ENCODE measurements around the gene PIP4K2B.
A peak's percentile ranks its signal among the peaks of the same experiment; 100 is the strongest.

The PIP4K2B gene

DNA sequence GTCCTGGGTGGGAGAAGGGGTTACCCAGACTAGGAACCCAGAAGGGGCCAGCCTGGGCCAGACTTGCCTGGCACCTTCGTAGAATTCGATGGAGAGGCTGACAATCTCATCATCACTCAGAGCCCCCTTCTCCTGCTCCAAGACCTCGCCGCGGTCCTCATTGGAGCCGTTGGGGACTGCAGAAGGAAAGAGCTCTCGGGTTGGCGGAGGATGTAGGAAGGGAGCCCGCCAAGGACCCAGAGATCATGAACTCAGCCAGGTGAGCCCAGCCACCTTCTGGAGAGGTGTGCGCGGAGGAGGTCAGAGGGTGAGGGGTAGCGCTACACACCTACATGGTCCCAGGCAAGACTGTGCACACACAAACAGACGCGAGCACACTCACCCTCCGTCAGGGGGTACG lies 60.7 kb downstream of the PIP4K2B start:
- Histone ChIP-seq H2BK5ac (ENCODE audit: low read length) (no peak overlapping the region), H3K18ac (ENCODE audit: low read length) (no peak overlapping the region), H4K91ac (ENCODE audit: low read depth, low read length, poor library complexity) (no peak overlapping the region), H2BK15ac (ENCODE audit: low read length) (no peak overlapping the region), H3K36me3 (replicated peaks in 1 of 2; ENCODE audit: control insufficient read depth in 2 of 2, insufficient read depth in 2 of 2, low read length in 2 of 2) (peaks cover 42 to 84% of the 10 kb centered on the region in 2 donors), H2AFZ (ENCODE audit: low read length) (no peak overlapping the region), H3K79me1 (ENCODE audit: low read depth, low read length) (peaks cover 21% of the 10 kb centered on the region), H3K14ac (ENCODE audit: low read length) (no peak overlapping the region), H3K9me3 (replicated peaks in 1 of 2; ENCODE audit: control insufficient read depth in 2 of 2, insufficient read depth in 1 of 2, low read depth in 1 of 2, low read length in 2 of 2) (no peaks in the 10 kb centered on the region), H2BK120ac (ENCODE audit: low read depth, low read length) (no peak overlapping the region), H3K27ac (replicated peaks; ENCODE audit: low read length) (no peak overlapping the region), H3K4me1 (ENCODE audit: control insufficient read depth in 2 of 2, insufficient read depth in 1 of 2, low read depth in 1 of 2, low read length in 2 of 2) (peaks cover 8% of the 10 kb centered on the region in 2 donors), H2AK5ac (ENCODE audit: low read depth, low read length) (no peak overlapping the region), H3K4me3 (ENCODE audit: low read length in 2 of 2) (no peak overlapping the region), H3K23ac (ENCODE audit: low read depth, low read length, poor library complexity) (no peak overlapping the region), H2BK12ac (ENCODE audit: low read length) (no peak overlapping the region), H3K27me3 (ENCODE audit: control insufficient read depth in 3 of 3, insufficient read depth in 3 of 3, low read depth in 1 of 3, low read length in 3 of 3) (no peaks in the 10 kb centered on the region), H3K4me2 (ENCODE audit: insufficient read depth, low read length, poor library complexity, severe bottlenecking) (no peak overlapping the region), H3K4ac (ENCODE audit: low read length) (no peak overlapping the region), H4K8ac (ENCODE audit: low read depth, low read length) (no peak overlapping the region), H3K9ac (ENCODE audit: low read depth, low read length, poor library complexity) (no peak overlapping the region)
- WGBS, 2 donors (ENCODE audit: extremely low coverage in 2 of 2, insufficient read length in 2 of 2, insufficient replicate concordance in 1 of 2), result no CpG with 5 or more reads among the region's 16 CpGs
- no peak for DNase-seq (ENCODE audit: low spot score)

DNA sequence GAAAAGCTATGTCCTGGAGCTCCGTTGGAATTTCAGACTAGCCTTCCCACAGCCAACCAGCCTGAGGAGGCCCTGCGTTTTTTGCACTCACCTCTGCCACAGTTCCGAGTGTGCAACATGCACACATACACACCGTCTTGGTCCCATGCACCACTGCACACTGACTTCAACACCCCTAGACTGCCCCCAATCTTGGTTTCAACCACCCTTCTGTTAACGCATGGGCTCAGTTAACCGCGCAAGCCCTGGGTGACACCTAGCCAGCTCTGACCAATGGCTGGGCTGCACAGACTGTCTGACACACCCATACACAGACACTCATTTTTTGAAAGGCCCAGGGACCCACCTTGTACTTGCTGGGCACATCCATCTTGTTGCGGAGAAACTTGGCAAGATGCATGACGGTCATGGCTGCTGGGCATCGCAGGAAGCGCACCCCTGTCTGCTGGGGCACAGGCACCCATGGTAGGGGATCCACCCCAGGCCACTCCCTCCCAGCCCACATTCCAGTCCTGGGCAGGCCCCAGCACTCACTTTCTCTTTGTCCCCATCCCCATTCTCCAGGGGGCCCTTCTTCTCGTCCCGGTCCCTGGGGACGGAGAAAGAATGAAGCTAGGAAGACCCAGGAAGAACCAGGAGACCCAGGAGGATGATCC lies 61.2 kb downstream of the PIP4K2B start:
- Histone ChIP-seq H2BK12ac (ENCODE audit: low read length) (no peak overlapping the region), H2BK120ac (ENCODE audit: low read depth, low read length) (no peak overlapping the region), H3K27ac (replicated peaks; ENCODE audit: low read length) (no peak overlapping the region), H2BK15ac (ENCODE audit: low read length) (no peak overlapping the region), H3K79me1 (ENCODE audit: low read depth, low read length) (peaks cover 18% of the 10 kb centered on the region), H3K36me3 (replicated peaks in 1 of 2; ENCODE audit: control insufficient read depth in 2 of 2, insufficient read depth in 2 of 2, low read length in 2 of 2) (peaks cover 44 to 84% of the 10 kb centered on the region in 2 donors), H3K4me1 (ENCODE audit: control insufficient read depth in 2 of 2, insufficient read depth in 1 of 2, low read depth in 1 of 2, low read length in 2 of 2) (peaks cover 4 to 8% of the 10 kb centered on the region in 2 donors), H3K14ac (ENCODE audit: low read length) (no peak overlapping the region), H3K23ac (ENCODE audit: low read depth, low read length, poor library complexity) (no peak overlapping the region), H3K4me2 (ENCODE audit: insufficient read depth, low read length, poor library complexity, severe bottlenecking) (no peak overlapping the region), H3K9ac (ENCODE audit: low read depth, low read length, poor library complexity) (no peak overlapping the region), H3K9me3 (replicated peaks in 1 of 2; ENCODE audit: control insufficient read depth in 2 of 2, insufficient read depth in 1 of 2, low read depth in 1 of 2, low read length in 2 of 2) (no peaks in the 10 kb centered on the region), H3K18ac (ENCODE audit: low read length) (peak overlapping the region; percentile 29), H4K91ac (ENCODE audit: low read depth, low read length, poor library complexity) (no peak overlapping the region), H2AFZ (ENCODE audit: low read length) (no peak overlapping the region), H3K4me3 (ENCODE audit: low read length in 2 of 2) (no peak overlapping the region), H2BK5ac (ENCODE audit: low read length) (no peak overlapping the region), H2AK5ac (ENCODE audit: low read depth, low read length) (no peak overlapping the region), H4K8ac (ENCODE audit: low read depth, low read length) (no peak overlapping the region), H3K27me3 (ENCODE audit: control insufficient read depth in 3 of 3, insufficient read depth in 3 of 3, low read depth in 1 of 3, low read length in 3 of 3) (no peaks in the 10 kb centered on the region), H3K4ac (ENCODE audit: low read length) (no peak overlapping the region)
- DNase-seq (ENCODE audit: low spot score), result no peak
- no CpG with 5 or more reads among the region's 14 CpGs for WGBS, 2 donors (ENCODE audit: extremely low coverage in 2 of 2, insufficient read length in 2 of 2, insufficient replicate concordance in 1 of 2)

DNA sequence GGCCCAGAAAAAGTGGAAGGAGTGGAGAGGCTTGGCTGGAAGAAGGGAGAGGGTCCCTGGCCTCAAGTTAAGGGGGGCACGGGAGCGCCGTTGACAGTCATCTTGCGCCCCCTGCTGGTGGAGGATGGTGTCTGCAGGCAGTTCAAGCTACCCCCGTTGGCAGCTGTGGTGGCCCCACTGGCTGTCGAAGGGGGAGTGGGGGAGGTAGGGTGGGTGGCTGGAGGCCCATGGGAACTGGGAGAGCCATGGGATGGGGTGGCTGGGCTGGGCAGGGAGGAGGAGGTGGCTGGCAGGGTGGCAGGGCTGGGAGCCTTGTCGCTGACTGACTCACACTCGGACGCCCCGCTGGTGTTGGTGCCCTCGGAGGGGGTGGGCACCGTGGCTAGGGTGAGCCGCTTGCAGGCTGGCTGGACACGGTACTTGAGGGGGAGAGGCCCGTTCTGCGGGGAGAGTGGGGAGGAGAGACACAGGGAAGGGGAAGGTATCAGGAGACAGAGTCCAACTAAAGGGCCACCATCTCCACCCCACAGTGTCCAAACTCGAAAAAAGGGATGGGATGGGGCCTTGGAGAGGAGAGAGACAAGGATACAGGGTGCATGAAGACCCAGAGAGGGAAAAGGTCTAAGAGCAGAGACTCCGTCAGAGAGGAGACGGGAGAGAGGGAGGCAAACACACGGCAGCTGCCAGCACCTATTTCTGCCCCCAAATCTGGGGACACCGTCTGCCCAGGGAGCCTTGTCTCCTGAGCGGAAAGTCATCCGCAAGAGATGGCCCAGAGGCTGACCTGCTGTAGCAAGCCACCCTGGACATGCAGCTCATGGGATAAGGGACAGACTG lies 64.0 kb downstream of the PIP4K2B start:
- H3K9ac ChIP-seq (ENCODE audit: low read depth, low read length, poor library complexity), result peak overlapping the region; percentile 12
- H3K27me3 ChIP-seq (ENCODE audit: control insufficient read depth in 3 of 3, insufficient read depth in 3 of 3, low read depth in 1 of 3, low read length in 3 of 3), result no peaks in the 10 kb centered on the region
- no peak overlapping the region for H3K4me2 ChIP-seq (ENCODE audit: insufficient read depth, low read length, poor library complexity, severe bottlenecking)
- H2BK5ac ChIP-seq (ENCODE audit: low read length), result no peak overlapping the region
- H2BK120ac ChIP-seq (ENCODE audit: low read depth, low read length), result no peak overlapping the region
- WGBS, 2 donors (ENCODE audit: extremely low coverage in 2 of 2, insufficient read length in 2 of 2, insufficient replicate concordance in 1 of 2), result no CpG with 5 or more reads among the region's 23 CpGs
- H3K36me3 ChIP-seq (replicated peaks in 1 of 2; ENCODE audit: control insufficient read depth in 2 of 2, insufficient read depth in 2 of 2, low read length in 2 of 2), result peaks cover 43 to 82% of the 10 kb centered on the region in 2 donors
- DNase-seq (ENCODE audit: low spot score), result no peak
- H3K23ac ChIP-seq (ENCODE audit: low read depth, low read length, poor library complexity), result peak overlapping the region; percentile 95
- no peak overlapping the region for H2BK15ac ChIP-seq (ENCODE audit: low read length)
- peaks cover 4% of the 10 kb centered on the region for H3K79me1 ChIP-seq (ENCODE audit: low read depth, low read length)
- H3K18ac ChIP-seq (ENCODE audit: low read length), result peak overlapping the region; percentile 65
- H4K8ac ChIP-seq (ENCODE audit: low read depth, low read length), result peak overlapping the region; percentile 1
- no peak overlapping the region for H4K91ac ChIP-seq (ENCODE audit: low read depth, low read length, poor library complexity)
- no peak overlapping the region for H3K27ac ChIP-seq (replicated peaks; ENCODE audit: low read length)
- peak overlapping the region; percentile 40 for H2AK5ac ChIP-seq (ENCODE audit: low read depth, low read length)
- peaks cover 5 to 6% of the 10 kb centered on the region in 2 donors for H3K4me1 ChIP-seq (ENCODE audit: control insufficient read depth in 2 of 2, insufficient read depth in 1 of 2, low read depth in 1 of 2, low read length in 2 of 2)
- no peak overlapping the region for H2AFZ ChIP-seq (ENCODE audit: low read length)
- no peak overlapping the region for H3K4me3 ChIP-seq (ENCODE audit: low read length in 2 of 2)
- H3K4ac ChIP-seq (ENCODE audit: low read length), result no peak overlapping the region
- no peak overlapping the region for H2BK12ac ChIP-seq (ENCODE audit: low read length)
- no peak overlapping the region for H3K14ac ChIP-seq (ENCODE audit: low read length)
- no peaks in the 10 kb centered on the region for H3K9me3 ChIP-seq (replicated peaks in 1 of 2; ENCODE audit: control insufficient read depth in 2 of 2, insufficient read depth in 1 of 2, low read depth in 1 of 2, low read length in 2 of 2)
